Measurements from ENCODE around the gene ATP13A3. TPM values are rescaled to one million over a fixed set of nuclear protein-coding genes. Genes with fewer than 3 reads are reported as not detected.
A peak's percentile ranks its signal among the peaks of the same experiment; 100 is the strongest.

The ATP13A3 gene
- total RNA-seq, 1 donor from 2014 or later: 74.6 TPM

- no peak for DNase-seq (ENCODE audit: low read depth, low spot score)
- H3K9me3 Mint-ChIP-seq: no peaks in the 10 kb centered on the region
- H3K36me3 Mint-ChIP-seq (ENCODE audit: low read depth): no peaks in the 10 kb centered on the region
- TF ChIP-seq CTCF (conservative IDR thresholded peaks at IDR 0.05): no peak
- H3K4me3 Mint-ChIP-seq: no peak overlapping the region
- no peaks in the 10 kb centered on the region for H3K27me3 Mint-ChIP-seq (ENCODE audit: low read depth)
- peaks cover 24% of the 10 kb centered on the region for H3K4me1 Mint-ChIP-seq
- H3K27ac Mint-ChIP-seq (ENCODE audit: unreplicated experiment): no peak overlapping the region
These were observed 10.8 kb downstream of the ATP13A3 start for GRCh38 chr3:194475978-194476377.

GRCh38 chr3:194475138-194475932 lies 11.5 kb downstream of the ATP13A3 start:
- no peaks in the 10 kb centered on the region for H3K36me3 Mint-ChIP-seq (ENCODE audit: low read depth)
- no peak overlapping the region for H3K4me3 Mint-ChIP-seq
- no peaks in the 10 kb centered on the region for H3K27me3 Mint-ChIP-seq (ENCODE audit: low read depth)
- H3K27ac Mint-ChIP-seq (ENCODE audit: unreplicated experiment): no peak overlapping the region
- H3K9me3 Mint-ChIP-seq: no peaks in the 10 kb centered on the region
- H3K4me1 Mint-ChIP-seq: peaks cover 25% of the 10 kb centered on the region
- no peak for DNase-seq (ENCODE audit: low read depth, low spot score)
- no peak for TF ChIP-seq CTCF (conservative IDR thresholded peaks at IDR 0.05)

- no peak for TF ChIP-seq CTCF (conservative IDR thresholded peaks at IDR 0.05)
- H3K4me1 Mint-ChIP-seq: peaks cover 23% of the 10 kb centered on the region
- H3K9me3 Mint-ChIP-seq: no peaks in the 10 kb centered on the region
- H3K36me3 Mint-ChIP-seq (ENCODE audit: low read depth): no peaks in the 10 kb centered on the region
- no peaks in the 10 kb centered on the region for H3K27me3 Mint-ChIP-seq (ENCODE audit: low read depth)
- DNase-seq (ENCODE audit: low read depth, low spot score): no peak
- H3K27ac Mint-ChIP-seq (ENCODE audit: unreplicated experiment): no peak overlapping the region
- H3K4me3 Mint-ChIP-seq: no peak overlapping the region
These were observed 12.1 kb downstream of the ATP13A3 start for GRCh38 chr3:194474675-194475074.

GRCh38 chr3:194472290-194472920 lies 14.4 kb downstream of the ATP13A3 start:
- Mint-ChIP-seq H3K27ac (ENCODE audit: unreplicated experiment) (no peak overlapping the region), H3K4me3 (no peak overlapping the region), H3K9me3 (no peaks in the 10 kb centered on the region), H3K4me1 (peaks cover 22% of the 10 kb centered on the region), H3K36me3 (ENCODE audit: low read depth) (no peaks in the 10 kb centered on the region), H3K27me3 (ENCODE audit: low read depth) (no peaks in the 10 kb centered on the region)
- no peak for DNase-seq (ENCODE audit: low read depth, low spot score)
- peak; percentile 92 for TF ChIP-seq CTCF (conservative IDR thresholded peaks at IDR 0.05)

GRCh38 chr3:194471863-194472262 lies 14.9 kb downstream of the ATP13A3 start:
- Mint-ChIP-seq H3K4me3 (no peak overlapping the region), H3K27me3 (ENCODE audit: low read depth) (no peaks in the 10 kb centered on the region), H3K4me1 (peaks cover 25% of the 10 kb centered on the region), H3K36me3 (ENCODE audit: low read depth) (no peaks in the 10 kb centered on the region), H3K9me3 (no peaks in the 10 kb centered on the region), H3K27ac (ENCODE audit: unreplicated experiment) (no peak overlapping the region)
- no peak for DNase-seq (ENCODE audit: low read depth, low spot score)
- no peak for TF ChIP-seq CTCF (conservative IDR thresholded peaks at IDR 0.05)
